HFF-Myc (cell line): ENCODE results near the gene C1QC.

Experiments used
- DNase-seq: peaks from one replicate; pipeline ENCODE4 v3.0.0-alpha.2; 2011; ENCODE audit warnings: low read depth; ENCODE audit errors: extremely low read depth
- H3K4me3 ChIP-seq: replicated peaks from 2 replicates; pipeline ENCODE4 v1.5.1; 2011; ENCODE audit warnings: low read depth, mild to moderate bottlenecking, control low read depth, low read length
- CTCF ChIP-seq: IDR thresholded peaks from 2 replicates; pipeline ENCODE4 v1.5.1; 2012; ENCODE audit warnings: mild to moderate bottlenecking, low read depth, low read length, control low read depth; ENCODE audit errors: missing control alignments

C1QC gene

DNA sequence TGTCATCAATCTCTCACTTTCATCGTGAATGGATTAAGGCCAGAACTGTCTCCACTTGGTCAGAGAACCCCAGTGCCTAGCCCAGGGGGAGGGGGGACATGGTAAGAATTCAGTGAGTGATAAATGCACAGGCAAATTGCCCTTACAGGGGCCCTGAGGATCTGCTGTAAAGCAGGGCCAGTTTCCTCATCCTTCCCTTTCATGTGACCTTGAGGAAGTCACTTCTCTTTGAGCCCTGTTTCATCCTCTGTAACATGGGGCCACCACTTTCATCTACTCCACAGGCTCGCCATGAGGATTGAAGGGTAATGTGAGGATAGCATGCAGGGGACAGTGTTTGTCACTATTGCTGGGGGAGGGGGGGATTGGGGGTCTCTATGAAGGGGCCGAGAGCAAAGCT lies 35.1 kb upstream of the C1QC start:
- no peak for TF ChIP-seq CTCF
- H3K4me3 ChIP-seq, result no peak overlapping the region
- DNase-seq, result no peak

DNA sequence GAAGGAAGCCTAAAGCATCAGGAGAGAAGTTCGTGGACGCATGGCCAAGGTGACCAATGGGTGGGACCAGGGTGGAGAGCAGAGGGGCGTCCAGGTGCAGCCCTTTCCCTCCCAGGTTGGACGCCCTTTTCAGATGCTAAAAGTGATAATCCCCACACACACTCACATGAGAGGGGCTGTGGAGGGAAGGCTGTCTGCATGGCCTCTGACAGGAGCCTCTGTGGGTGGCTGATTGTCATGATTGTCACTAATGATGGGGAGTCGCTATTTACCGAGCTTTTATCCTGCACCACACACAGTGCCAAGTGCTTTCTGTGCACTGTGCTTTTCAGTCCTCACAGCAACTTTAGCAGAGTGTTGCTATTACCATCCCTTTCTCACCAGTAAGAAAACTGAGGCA lies 34.1 kb upstream of the C1QC start:
- DNase-seq, result no peak
- no peak overlapping the region for H3K4me3 ChIP-seq
- TF ChIP-seq CTCF, result no peak

- no peak for TF ChIP-seq CTCF
- H3K4me3 ChIP-seq, result no peak overlapping the region
- peak; percentile 19 for DNase-seq
Observed at GRCh38 chr1:22611530-22611947, 31.9 kb upstream of the C1QC start.

- no peak for DNase-seq
- no peak overlapping the region for H3K4me3 ChIP-seq
- no peak for TF ChIP-seq CTCF
Observed at GRCh38 chr1:22612671-22613571, 30.5 kb upstream of the C1QC start.

- no peak for TF ChIP-seq CTCF
- no peak overlapping the region for H3K4me3 ChIP-seq
- no peak for DNase-seq
Observed at GRCh38 chr1:22613572-22613918, 29.9 kb upstream of the C1QC start.

- no peak overlapping the region for H3K4me3 ChIP-seq
- DNase-seq, result no peak
- no peak for TF ChIP-seq CTCF
Observed at GRCh38 chr1:22613951-22614350, 29.5 kb upstream of the C1QC start.
